HG02678 (cell line): Measurements from ENCODE around the gene RAP1A.
"Not testable (repeated sequence)": the region's sequence is repeated elsewhere in the genome, so short reads cannot be mapped to it uniquely, and the experiment has no call there.

ENCODE experiments used
- ATAC-seq: cut with Tn5 transposase; IDR thresholded peaks from one replicate; pipeline ENCODE4 v1.9.1; 2021; ENCODE audit warnings: mild to moderate bottlenecking, moderate library complexity; ENCODE audit not compliant: unreplicated experiment

RAP1A gene

GRCh38 chr1:111660204-111661150 lies 40.9 kb downstream of the RAP1A start:
- no peak for ATAC-seq

GRCh38 chr1:111664652-111665051 lies 45.1 kb downstream of the RAP1A start:
- ATAC-seq, result no peak

GRCh38 chr1:111665497-111665896 lies 45.9 kb downstream of the RAP1A start:
- ATAC-seq, result no peak

GRCh38 chr1:111666828-111667227 lies 47.2 kb downstream of the RAP1A start:
- no peak for ATAC-seq

- no peak for ATAC-seq
These were observed 49.7 kb downstream of the RAP1A start for GRCh38 chr1:111669268-111669667.

- no peak for ATAC-seq
These were observed 52.3 kb downstream of the RAP1A start for GRCh38 chr1:111671852-111672251.

- ATAC-seq, result no peak
These were observed 52.7 kb downstream of the RAP1A start for GRCh38 chr1:111672331-111672730.

GRCh38 chr1:111677604-111678003 lies 58.0 kb downstream of the RAP1A start:
- no peak for ATAC-seq

GRCh38 chr1:111679541-111679940 lies 60.0 kb downstream of the RAP1A start:
- ATAC-seq, result no peak

GRCh38 chr1:111680212-111680800 lies 60.7 kb downstream of the RAP1A start:
- ATAC-seq, result not testable (repeated sequence)

- ATAC-seq, result not testable (repeated sequence)
These were observed 65.9 kb downstream of the RAP1A start for GRCh38 chr1:111685293-111686153.

- ATAC-seq, result no peak
These were observed 70.7 kb downstream of the RAP1A start for GRCh38 chr1:111690306-111690617.

GRCh38 chr1:111691886-111692285 lies 72.3 kb downstream of the RAP1A start:
- no peak for ATAC-seq

GRCh38 chr1:111695801-111696200 lies 76.2 kb downstream of the RAP1A start:
- no peak for ATAC-seq

GRCh38 chr1:111696330-111696729 lies 76.7 kb downstream of the RAP1A start:
- no peak for ATAC-seq

- no peak for ATAC-seq
These were observed 79.7 kb downstream of the RAP1A start for GRCh38 chr1:111699268-111699667.

GRCh38 chr1:111702504-111703050 lies 83.0 kb downstream of the RAP1A start:
- ATAC-seq, result no peak

- no peak for ATAC-seq
These were observed 84.7 kb downstream of the RAP1A start for GRCh38 chr1:111704240-111704639.

- ATAC-seq, result no peak
These were observed 85.2 kb downstream of the RAP1A start for GRCh38 chr1:111704776-111705175.

GRCh38 chr1:111705841-111706240 lies 86.3 kb downstream of the RAP1A start:
- no peak for ATAC-seq

GRCh38 chr1:111706921-111707320 lies 87.3 kb downstream of the RAP1A start:
- no peak for ATAC-seq
